Breast epithelium (tissue), 3 donors: ENCODE measurements around the gene SLC39A11.
"Not testable (repeated sequence)": the region's sequence is repeated elsewhere in the genome, so short reads cannot be mapped to it uniquely, and the experiment has no call there.

ENCODE experiments used
- POLR2AphosphoS5 ChIP-seq, 3 donors: sonication (generic); formaldehyde crosslinking; IDR thresholded peaks; one replicate each; pipeline ENCODE4 v1.6.1; 2017; ENCODE audit warnings: antibody characterized with exemption in 3 of 3
- TF ChIP-seq, protein P1 (sequence below), 3 donors: fragments of 450-650 bp; IDR thresholded peaks; one replicate each; pipeline ENCODE4 v1.5.1; 2016 to 2017; ENCODE audit warnings: antibody characterized with exemption in 3 of 3, mild to moderate bottlenecking in 3 of 3, moderate library complexity in 3 of 3

DNA sequence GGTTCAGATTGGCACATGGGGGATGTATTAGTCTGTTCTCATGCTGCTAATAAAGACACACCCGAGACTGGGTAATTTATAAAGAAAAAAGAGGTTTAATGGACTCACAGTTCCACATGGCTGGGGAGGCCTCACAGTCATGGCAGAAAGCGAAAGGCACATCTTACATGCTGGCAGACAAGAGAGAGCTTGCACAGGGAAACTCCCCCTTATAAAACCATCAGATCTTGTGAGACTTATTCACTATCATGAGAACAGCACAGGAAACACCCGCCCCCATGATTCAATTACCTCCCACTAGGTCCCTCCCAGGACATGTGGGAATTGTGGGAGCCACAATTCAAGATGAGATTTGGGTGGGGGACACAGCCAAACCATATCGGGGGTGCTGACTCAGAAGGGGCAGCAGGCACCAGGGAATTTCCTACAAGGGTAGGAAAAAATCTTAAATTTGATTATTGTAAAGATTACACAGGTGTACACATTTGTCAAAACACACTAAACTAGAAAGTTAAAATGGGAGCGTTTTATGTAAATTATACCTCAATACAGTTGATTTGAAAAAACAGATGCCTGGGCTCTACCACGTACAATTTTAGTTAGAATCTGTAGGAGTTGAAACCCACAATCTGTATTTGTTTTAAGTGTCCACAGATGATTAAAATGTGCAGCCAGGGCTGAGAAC is 99.6 kb downstream of the SLC39A11 start:
- TF ChIP-seq, protein P1, sequence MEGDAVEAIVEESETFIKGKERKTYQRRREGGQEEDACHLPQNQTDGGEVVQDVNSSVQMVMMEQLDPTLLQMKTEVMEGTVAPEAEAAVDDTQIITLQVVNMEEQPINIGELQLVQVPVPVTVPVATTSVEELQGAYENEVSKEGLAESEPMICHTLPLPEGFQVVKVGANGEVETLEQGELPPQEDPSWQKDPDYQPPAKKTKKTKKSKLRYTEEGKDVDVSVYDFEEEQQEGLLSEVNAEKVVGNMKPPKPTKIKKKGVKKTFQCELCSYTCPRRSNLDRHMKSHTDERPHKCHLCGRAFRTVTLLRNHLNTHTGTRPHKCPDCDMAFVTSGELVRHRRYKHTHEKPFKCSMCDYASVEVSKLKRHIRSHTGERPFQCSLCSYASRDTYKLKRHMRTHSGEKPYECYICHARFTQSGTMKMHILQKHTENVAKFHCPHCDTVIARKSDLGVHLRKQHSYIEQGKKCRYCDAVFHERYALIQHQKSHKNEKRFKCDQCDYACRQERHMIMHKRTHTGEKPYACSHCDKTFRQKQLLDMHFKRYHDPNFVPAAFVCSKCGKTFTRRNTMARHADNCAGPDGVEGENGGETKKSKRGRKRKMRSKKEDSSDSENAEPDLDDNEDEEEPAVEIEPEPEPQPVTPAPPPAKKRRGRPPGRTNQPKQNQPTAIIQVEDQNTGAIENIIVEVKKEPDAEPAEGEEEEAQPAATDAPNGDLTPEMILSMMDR (IDR thresholded peaks at IDR 0.05): not testable (repeated sequence)
- TF ChIP-seq POLR2AphosphoS5 (IDR thresholded peaks at IDR 0.05): not testable (repeated sequence)
